ENCODE data around the gene ANKS1B. TPM values are rescaled to one million over a fixed set of nuclear protein-coding genes. Genes with fewer than 3 reads are reported as not detected.
A peak's percentile ranks its signal among the peaks of the same experiment; 100 is the strongest.

ANKS1B gene
- total RNA-seq, 8 experiments from 2014 or later: 4.4 to 49.1 (median 14.2) TPM

DNA sequence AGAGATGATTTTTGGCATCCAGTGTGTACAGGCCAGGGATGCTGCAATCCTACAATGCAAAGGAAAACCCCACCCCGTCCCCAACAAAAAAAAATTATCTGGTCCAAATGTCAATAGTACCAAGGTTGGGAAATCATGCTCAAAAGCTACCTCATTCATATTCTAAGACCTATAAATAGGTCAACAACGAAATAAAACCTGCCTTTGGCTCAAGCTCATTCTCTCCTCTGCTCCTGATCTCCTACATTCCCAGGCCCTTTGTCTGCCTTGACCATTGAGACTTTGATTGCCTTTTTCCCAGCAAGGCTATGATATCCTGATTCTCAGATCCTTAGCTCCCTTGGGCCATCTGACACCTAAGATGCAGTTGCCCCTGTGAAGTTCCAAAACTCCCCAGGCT is 30.0 kb downstream of the ANKS1B start:
- Histone ChIP-seq H3K27ac (no peak overlapping the region), H3K4me3 (no peak overlapping the region), H3K4me1 (replicated peaks in 1 of 2) (no peaks in the 10 kb centered on the region)
- in situ Hi-C loops (cut with MboI; ENCODE audit: low pct_unique_long_range_greater_than_20kb in 2 of 9, low sequenced_read_pairs in 9 of 9, unreplicated experiment in 9 of 9): no loop called here
- 14 to 100% (median 65%) methylated on average over 1 to 2 of the region's 2 CpGs; no CpG with 5 or more reads in 2 of the 10 experiments for WGBS, 10 experiments
- ATAC-seq (replicated peaks in 6 of 8): no peak

DNA sequence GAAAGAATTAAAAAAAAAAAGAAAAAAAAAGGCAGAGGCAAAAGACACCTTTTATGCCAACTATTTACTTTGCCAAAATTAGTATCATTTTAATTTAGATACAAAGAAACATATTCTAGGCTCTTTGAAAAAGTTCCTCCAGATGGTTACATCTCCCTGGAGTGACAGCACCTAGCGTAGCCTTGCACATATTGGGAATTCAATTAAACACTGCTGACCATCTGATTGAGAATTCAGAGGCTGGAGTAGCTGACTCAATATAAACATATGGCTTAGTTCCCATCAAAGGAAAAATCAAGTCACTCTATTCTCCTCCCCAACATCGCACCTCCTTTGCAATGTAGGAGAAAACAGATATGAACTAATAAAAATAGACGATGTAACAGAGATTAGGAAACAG is 36.4 kb downstream of the ANKS1B start:
- no peak for ATAC-seq (replicated peaks in 6 of 8)
- Histone ChIP-seq H3K4me1 (replicated peaks in 1 of 2) (no peaks in the 10 kb centered on the region), H3K27ac (no peak overlapping the region), H3K4me3 (no peak overlapping the region)
- WGBS, 10 experiments: 66 to 100% (median 78%) methylated on average over 1 to 3 of the region's 3 CpGs
- in situ Hi-C loops (cut with MboI; ENCODE audit: low pct_unique_long_range_greater_than_20kb in 2 of 9, low sequenced_read_pairs in 9 of 9, unreplicated experiment in 9 of 9): no loop called here

GRCh38 chr12:99946131-99946530 is 38.6 kb downstream of the ANKS1B start:
- WGBS, 10 experiments: 38 to 100% (median 94%) methylated on average over 1 of the region's 1 CpG; no CpG with 5 or more reads in 4 of the 10 experiments
- in situ Hi-C loops (cut with MboI; ENCODE audit: low pct_unique_long_range_greater_than_20kb in 2 of 9, low sequenced_read_pairs in 9 of 9, unreplicated experiment in 9 of 9): no loop called here
- ATAC-seq (replicated peaks in 6 of 8): no peak
- no peak overlapping the region for H3K27ac ChIP-seq
- no peaks in the 10 kb centered on the region for H3K4me1 ChIP-seq (replicated peaks in 1 of 2)
- no peak overlapping the region for H3K4me3 ChIP-seq

DNA sequence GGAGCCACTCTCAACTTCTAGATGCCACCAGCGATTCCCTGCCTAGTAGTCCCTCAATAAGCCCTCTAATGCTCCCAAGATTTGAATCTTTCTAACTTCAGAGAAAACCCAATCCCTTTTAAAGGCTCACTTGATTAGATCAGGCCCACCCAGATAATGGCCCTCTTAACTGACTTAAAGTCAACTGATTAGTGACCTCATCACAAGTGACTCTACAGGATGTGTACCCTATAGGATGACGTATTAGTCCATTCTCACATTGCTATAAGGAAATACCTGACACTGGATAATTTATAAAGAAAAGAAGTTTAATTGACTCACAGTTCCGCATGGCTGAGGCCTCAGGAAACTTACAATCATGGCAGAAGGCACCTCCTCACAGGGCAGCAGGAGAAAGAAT is 49.1 kb downstream of the ANKS1B start:
- Histone ChIP-seq H3K27ac (no peak overlapping the region), H3K4me3 (no peak overlapping the region), H3K4me1 (replicated peaks in 1 of 2) (no peaks in the 10 kb centered on the region)
- in situ Hi-C loops (cut with MboI; ENCODE audit: low pct_unique_long_range_greater_than_20kb in 2 of 9, low sequenced_read_pairs in 9 of 9, unreplicated experiment in 9 of 9): no loop called here
- no peak for ATAC-seq (replicated peaks in 6 of 8)
- WGBS, 10 experiments: 33 to 100% (median 100%) methylated on average over 1 to 3 of the region's 3 CpGs; no CpG with 5 or more reads in 1 of the 10 experiments

DNA sequence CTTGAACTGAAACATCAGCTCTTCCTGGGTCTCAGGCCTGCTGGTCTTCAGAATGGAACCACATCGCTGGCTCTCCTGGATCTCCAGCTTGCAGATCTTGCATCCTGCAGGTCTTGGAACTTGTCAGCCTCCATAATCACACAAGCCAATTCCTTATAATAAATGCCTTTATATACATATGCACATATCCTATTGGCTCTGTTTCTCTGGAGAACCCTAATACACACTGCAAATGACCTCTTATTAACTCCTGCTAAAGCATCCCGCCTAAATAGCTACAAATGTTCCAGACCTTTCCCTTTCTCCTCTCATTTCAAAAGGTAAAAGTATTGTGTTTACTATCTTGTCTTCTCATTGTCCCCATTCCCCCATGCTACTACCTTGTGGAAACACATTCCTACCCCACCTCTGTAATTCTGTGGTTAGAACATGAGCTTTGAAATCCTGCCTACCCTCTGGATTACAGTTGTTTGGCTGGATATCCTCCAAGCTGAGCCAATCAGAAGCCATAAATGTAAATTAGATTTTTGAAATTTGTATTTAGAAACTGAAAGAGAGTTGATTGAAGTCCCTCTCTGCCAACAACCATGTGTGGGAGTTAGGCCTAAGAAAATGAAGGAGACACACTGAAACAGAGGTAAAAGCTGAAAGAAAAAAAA is 58.1 kb downstream of the ANKS1B start:
- peak in 3 of 8 experiments; percentile 23 to 95 (median 93) for ATAC-seq (replicated peaks in 6 of 8)
- Histone ChIP-seq H3K4me1 (replicated peaks in 1 of 2) (no peaks in the 10 kb centered on the region), H3K27ac (no peak overlapping the region), H3K4me3 (no peak overlapping the region)
- 50 to 100% (median 92%) methylated on average over 1 to 2 of the region's 2 CpGs; no CpG with 5 or more reads in 5 of the 10 experiments for WGBS, 10 experiments
- in situ Hi-C loops (cut with MboI; ENCODE audit: low pct_unique_long_range_greater_than_20kb in 2 of 9, low sequenced_read_pairs in 9 of 9, unreplicated experiment in 9 of 9): no loop called here

GRCh38 chr12:99920353-99920960 is 64.3 kb downstream of the ANKS1B start:
- H3K27ac ChIP-seq: no peak overlapping the region
- peak in 3 of 8 experiments; percentile 89 to 95 (median 93) for ATAC-seq (replicated peaks in 6 of 8)
- no peak overlapping the region for H3K4me3 ChIP-seq
- in situ Hi-C loops (cut with MboI; ENCODE audit: low pct_unique_long_range_greater_than_20kb in 2 of 9, low sequenced_read_pairs in 9 of 9, unreplicated experiment in 9 of 9): no loop called here
- no peaks in the 10 kb centered on the region for H3K4me1 ChIP-seq (replicated peaks in 1 of 2)
- 30 to 93% (median 63%) methylated on average over 1 to 5 of the region's 5 CpGs; no CpG with 5 or more reads in 2 of the 10 experiments for WGBS, 10 experiments

GRCh38 chr12:99917711-99918402 is 66.9 kb downstream of the ANKS1B start:
- H3K4me3 ChIP-seq: no peak overlapping the region
- no peak for ATAC-seq (replicated peaks in 6 of 8)
- in situ Hi-C loops (cut with MboI; ENCODE audit: low pct_unique_long_range_greater_than_20kb in 2 of 9, low sequenced_read_pairs in 9 of 9, unreplicated experiment in 9 of 9): no loop called here
- no peak overlapping the region for H3K27ac ChIP-seq
- 80 to 94% (median 90%) methylated on average over 2 to 4 of the region's 5 CpGs; no CpG with 5 or more reads in 5 of the 10 experiments for WGBS, 10 experiments
- H3K4me1 ChIP-seq (replicated peaks in 1 of 2): no peaks in the 10 kb centered on the region

GRCh38 chr12:99916555-99916954 is 68.2 kb downstream of the ANKS1B start:
- no peak overlapping the region for H3K27ac ChIP-seq
- 6 to 100% (median 67%) methylated on average over 1 to 3 of the region's 3 CpGs for WGBS, 10 experiments
- ATAC-seq (replicated peaks in 6 of 8): no peak
- no peaks in the 10 kb centered on the region for H3K4me1 ChIP-seq (replicated peaks in 1 of 2)
- in situ Hi-C loops (cut with MboI; ENCODE audit: low pct_unique_long_range_greater_than_20kb in 2 of 9, low sequenced_read_pairs in 9 of 9, unreplicated experiment in 9 of 9): no loop called here
- H3K4me3 ChIP-seq: no peak overlapping the region

- H3K4me1 ChIP-seq (replicated peaks in 1 of 2): no peaks in the 10 kb centered on the region
- 68 to 100% (median 82%) methylated on average over 2 to 6 of the region's 6 CpGs for WGBS, 10 experiments
- H3K4me3 ChIP-seq: no peak overlapping the region
- no peak for ATAC-seq (replicated peaks in 6 of 8)
- in situ Hi-C loops (cut with MboI; ENCODE audit: low pct_unique_long_range_greater_than_20kb in 2 of 9, low sequenced_read_pairs in 9 of 9, unreplicated experiment in 9 of 9): no loop called here
- no peak overlapping the region for H3K27ac ChIP-seq
Observed at GRCh38 chr12:99915251-99916082, 69.3 kb downstream of the ANKS1B start.

- Histone ChIP-seq H3K27ac (no peak overlapping the region), H3K4me1 (replicated peaks in 1 of 2) (no peaks in the 10 kb centered on the region), H3K4me3 (no peak overlapping the region)
- in situ Hi-C loops (cut with MboI; ENCODE audit: low pct_unique_long_range_greater_than_20kb in 2 of 9, low sequenced_read_pairs in 9 of 9, unreplicated experiment in 9 of 9): no loop called here
- ATAC-seq (replicated peaks in 6 of 8): no peak
- WGBS, 10 experiments: 0 to 100% (median 83%) methylated on average over 1 of the region's 1 CpG; no CpG with 5 or more reads in 3 of the 10 experiments
Observed at GRCh38 chr12:99914206-99914605, 70.5 kb downstream of the ANKS1B start.

- 40 to 100% (median 94%) methylated on average over 1 of the region's 1 CpG; no CpG with 5 or more reads in 2 of the 10 experiments for WGBS, 10 experiments
- no peak overlapping the region for H3K4me3 ChIP-seq
- no peak for ATAC-seq (replicated peaks in 6 of 8)
- no peak overlapping the region for H3K27ac ChIP-seq
- no peaks in the 10 kb centered on the region for H3K4me1 ChIP-seq (replicated peaks in 1 of 2)
- in situ Hi-C loops (cut with MboI; ENCODE audit: low pct_unique_long_range_greater_than_20kb in 2 of 9, low sequenced_read_pairs in 9 of 9, unreplicated experiment in 9 of 9): no loop called here
Observed at GRCh38 chr12:99911967-99912366, 72.8 kb downstream of the ANKS1B start.

DNA sequence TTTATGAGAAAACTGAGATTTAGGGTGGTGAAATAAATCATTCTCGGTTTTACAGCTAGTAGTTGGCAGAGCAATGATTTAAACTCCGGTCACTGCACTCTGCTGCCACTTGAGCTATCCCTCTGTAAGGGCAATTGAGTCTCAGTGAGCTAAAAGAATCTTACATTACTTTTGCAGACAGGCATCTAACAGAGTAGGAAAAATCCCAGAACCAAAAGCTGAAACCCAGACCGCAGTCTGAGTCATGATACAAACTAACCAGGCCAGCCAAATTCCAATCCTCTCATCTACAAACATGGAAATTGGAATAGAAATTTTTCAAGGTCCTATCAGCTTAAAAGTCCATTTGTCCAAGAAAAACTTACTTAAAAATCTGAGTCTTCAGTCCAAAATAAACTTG is 73.7 kb downstream of the ANKS1B start:
- WGBS, 10 experiments: 6 to 100% (median 80%) methylated on average over 1 to 3 of the region's 3 CpGs; no CpG with 5 or more reads in 1 of the 10 experiments
- no peak overlapping the region for H3K4me3 ChIP-seq
- H3K27ac ChIP-seq: no peak overlapping the region
- no peaks in the 10 kb centered on the region for H3K4me1 ChIP-seq (replicated peaks in 1 of 2)
- ATAC-seq (replicated peaks in 6 of 8): peak in 2 of 8 experiments; percentile 88 to 91
- in situ Hi-C loops (cut with MboI; ENCODE audit: low pct_unique_long_range_greater_than_20kb in 2 of 9, low sequenced_read_pairs in 9 of 9, unreplicated experiment in 9 of 9): no loop called here

DNA sequence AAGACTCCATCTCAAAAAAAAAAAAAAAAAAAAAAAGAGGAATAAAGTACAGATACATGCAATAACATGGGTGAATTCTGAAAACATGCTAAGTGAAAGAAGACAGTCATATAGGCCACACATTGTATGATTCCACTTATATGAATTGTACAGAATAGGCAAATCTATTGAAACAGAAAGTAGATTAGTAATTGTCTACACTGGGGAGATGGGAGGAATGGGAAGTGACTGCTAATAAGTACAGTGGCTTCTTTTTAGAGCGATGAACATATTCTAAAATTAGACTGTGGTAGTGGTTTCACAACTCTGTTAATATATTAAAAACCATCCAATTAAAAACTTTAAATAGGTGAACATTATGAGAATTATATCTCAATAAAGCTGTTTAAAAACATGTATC is 74.4 kb downstream of the ANKS1B start:
- in situ Hi-C loops (cut with MboI; ENCODE audit: low pct_unique_long_range_greater_than_20kb in 2 of 9, low sequenced_read_pairs in 9 of 9, unreplicated experiment in 9 of 9): no loop called here
- no peak overlapping the region for H3K27ac ChIP-seq
- WGBS, 10 experiments: 11 to 100% (median 33%) methylated on average over 1 of the region's 1 CpG; no CpG with 5 or more reads in 3 of the 10 experiments

More for the DNA sequence above, 74.4 kb downstream of the ANKS1B start:
- Histone ChIP-seq H3K4me3 (no peak overlapping the region), H3K4me1 (replicated peaks in 1 of 2) (no peaks in the 10 kb centered on the region)
- no peak for ATAC-seq (replicated peaks in 6 of 8)

Data from motor neuron (in vitro differentiated cells).